Pancreas (tissue), 10 donors: ENCODE measurements around the gene CTRL. TPM values are rescaled to one million over a fixed set of nuclear protein-coding genes. Genes with fewer than 3 reads are reported as not detected.

ENCODE experiments used
- ATAC-seq, 4 donors: fragments of 200-7000 bp; cut with Tn5 transposase; one replicate each; pipeline versions ENCODE4 v1.8.0 to v1.9.1; 2020; ENCODE audit warnings: mild to moderate bottlenecking in 4 of 4, moderate library complexity in 4 of 4
- DNase-seq, 6 donors: peaks; one replicate each; pipeline ENCODE4 v3.0.0-alpha.2; 2020
- FAIRE-seq: peaks from 2 replicates; lab custom pipeline; 2012; peaks lifted over from hg19 to GRCh38; lab: Jason Lieb, UNC
- H3K27ac ChIP-seq, 4 donors: fragments of 200-600 bp; sonication (generic); 1 replicate in 3 of 4; 2 replicates in 1 of 4; pipeline versions ENCODE4 v1.5.0 to v1.8.0; 2020
- H3K27me3 ChIP-seq, 4 donors: fragments of 200-600 bp; one replicate each; pipeline ENCODE4 v1.8.0; 2021
- H3K36me3 ChIP-seq, 3 donors: fragments of 200-600 bp; sonication (generic) in 1 of 3; one replicate each; pipeline versions ENCODE4 v1.5.0 to v1.8.0; 2020 to 2021
- H3K4me1 ChIP-seq, 3 donors: fragments of 200-600 bp; one replicate each; pipeline ENCODE4 v1.8.0; 2021
- H3K4me3 ChIP-seq, 4 donors: fragments of 200-600 bp; sonication (generic) in 2 of 4; one replicate each; pipeline versions ENCODE4 v1.5.0 to v1.8.0; 2020 to 2021
- H3K9me3 ChIP-seq, 4 donors: fragments of 200-600 bp; one replicate each; pipeline ENCODE4 v1.8.0; 2021
- CTCF ChIP-seq, 4 donors: fragments of 200-600 bp; sonication (generic) in 3 of 4; IDR thresholded peaks; one replicate each; pipeline versions ENCODE4 v1.5.0 to v1.8.0; 2021; ENCODE audit warnings: antibody characterized with exemption in 4 of 4
- WGBS, 2 donors: extraction: QIAGEN DNeasy Blood & Tissue Kit; methylation state at CpG; one replicate each; pipeline ENCODE4 v1.1.7; 2013; 5-methylcytosine and 5-hydroxymethylcytosine counted together
- intact Hi-C, 3 donors: fragments of 100-400 bp; cut with DNase I; formaldehyde crosslinking; loops; one replicate each; pipeline versions ENCODE4 v1.11.1 to v1.14.2; 2022
- polyA plus RNA-seq, 2 donors: library from polyadenylated mRNA; stranded (reverse); fragments of 200-250 nt; gene quantifications; one replicate each; pipeline ENCODE4 v1.2.3, GENCODE V29; 2013
- total RNA-seq, 6 donors: library from RNA; stranded (reverse); fragmentation: NEBNext Ultra II Directional in 4 of 6; extraction: Animal tissue kit (Norgen Biotek cat#: 25700) in 4 of 6; gene quantifications; one replicate each; pipeline versions ENCODE4 v1.2.1 to v1.2.4, GENCODE V29; 2021 to 2023
- donor health status: healthy with polysubstance abuse.
- donor health status: DM: no; HTN: no; CAD: no; lungs with moderate emphysema.
- donor health status: DM: no; HTN: no; CAD: no.
- donor health status: control.
- donor health status: control.
- donor health status: Bipolar disorder and iron deficiency.
- donor health status: DM: yes; HTN: yes; CAD: no.
- donor health status: DM: no; HTN: no; CAD: no.
- donor health status: DM: no; HTN: no; CAD: no.
- donor health status: DM: yes; HTN: yes; CAD: no.

CTRL gene
- total and polyA plus RNA-seq, 8 donors: 559 to 2,165 (median 673) TPM

- 1% methylated on average over 49 to 78 of the region's 78 CpGs for WGBS, 2 donors
- no peaks in the 10 kb centered on the region for H3K27me3 ChIP-seq
- peak; percentile 77 to 92 (median 85) for DNase-seq
- peak within 1 kb of the TSS; percentile 80 to 91 (median 88) for H3K4me3 ChIP-seq
- H3K36me3 ChIP-seq: no peaks in the 10 kb centered on the region
- no peak for TF ChIP-seq CTCF (IDR thresholded peaks at IDR 0.05)
- peaks cover 9 to 26% (median 17%) of the 10 kb centered on the region in 3 donors for H3K4me1 ChIP-seq
- H3K27ac ChIP-seq: peak within 1 kb of the TSS; percentile 70 to 84 (median 81)
- no peak for FAIRE-seq
- peak; percentile 89 to 95 (median 92) for ATAC-seq
- no peaks in the 10 kb centered on the region for H3K9me3 ChIP-seq
- intact Hi-C loops: no loop called here
Measured at GRCh38 chr16:67968400-67969253, 37.0 kb upstream of the CTRL start, which contains the start of gene SLC12A4. Gene SLC12A4, minus strand, starts transcription at chr16:67968637. Its CDS starts 84 bp downstream, at chr16:67968553.

- Histone ChIP-seq H3K4me1 (peaks cover 9 to 26% (median 17%) of the 10 kb centered on the region in 3 donors), H3K36me3 (no peaks in the 10 kb centered on the region), H3K27me3 (no peaks in the 10 kb centered on the region), H3K4me3 (peak overlapping the region; percentile 80 to 91 (median 88)), H3K27ac (peak overlapping the region; percentile 70 to 84 (median 81)), H3K9me3 (no peaks in the 10 kb centered on the region)
- DNase-seq: peak in 4 of 6 donors; percentile 40 to 75 (median 73)
- intact Hi-C loops: no loop called here
- WGBS, 2 donors: 1 to 3% methylated on average over 43 to 45 of the region's 45 CpGs
- ATAC-seq: peak; percentile 39 to 60 (median 48)
- no peak for FAIRE-seq
- no peak for TF ChIP-seq CTCF (IDR thresholded peaks at IDR 0.05)
Measured at GRCh38 chr16:67967958-67968399, 36.3 kb upstream of the CTRL start.

GRCh38 chr16:67967183-67967957 lies 35.7 kb upstream of the CTRL start:
- ATAC-seq: peak in 1 of 4 donors; percentile 2
- no peak for DNase-seq
- intact Hi-C loops: no loop called here
- peak overlapping the region; percentile 70 to 84 (median 81) for H3K27ac ChIP-seq
- no peaks in the 10 kb centered on the region for H3K27me3 ChIP-seq
- FAIRE-seq: no peak
- peak overlapping the region; percentile 80 to 91 (median 88) for H3K4me3 ChIP-seq
- 30 to 45% methylated on average over 18 of the region's 18 CpGs for WGBS, 2 donors
- H3K36me3 ChIP-seq: no peaks in the 10 kb centered on the region
- no peaks in the 10 kb centered on the region for H3K9me3 ChIP-seq
- TF ChIP-seq CTCF (IDR thresholded peaks at IDR 0.05): no peak
- peaks cover 9 to 30% (median 17%) of the 10 kb centered on the region in 3 donors for H3K4me1 ChIP-seq

- 71 to 81% methylated on average over 3 of the region's 3 CpGs for WGBS, 2 donors
- no peak for TF ChIP-seq CTCF (IDR thresholded peaks at IDR 0.05)
- H3K36me3 ChIP-seq: no peaks in the 10 kb centered on the region
- H3K9me3 ChIP-seq: no peaks in the 10 kb centered on the region
- DNase-seq (peak in 2 of 6 donors; percentile 46 to 62), ATAC-seq (no peak), FAIRE-seq (no peak)
- peak overlapping the region in 2 of 4 donors; percentile 80 to 91 for H3K4me3 ChIP-seq
- no peak overlapping the region for H3K27ac ChIP-seq
- H3K27me3 ChIP-seq: no peaks in the 10 kb centered on the region
- intact Hi-C loops: no loop called here
- H3K4me1 ChIP-seq: peaks cover 15 to 37% (median 24%) of the 10 kb centered on the region in 3 donors
Measured at GRCh38 chr16:67966549-67967182, 35.0 kb upstream of the CTRL start.
